ENCODE data around the gene C2CD3. TPM values are rescaled to one million over a fixed set of nuclear protein-coding genes. Genes with fewer than 3 reads are reported as not detected.
"Not testable (repeated sequence)": the region's sequence is repeated elsewhere in the genome, so short reads cannot be mapped to it uniquely, and the experiment has no call there.

The C2CD3 gene
- total RNA-seq, 4 donors from 2014 or later = 17.5 to 34.0 (median 19.0) TPM

- no peak for TF ChIP-seq CTCF (IDR thresholded peaks at IDR 0.05)
- no peak for ATAC-seq (ENCODE audit: low FRiP score)
- no peak for DNase-seq (ENCODE audit: low spot score)
These were observed 49.0 kb downstream of the C2CD3 start for GRCh38 chr11:74121804-74122203.

GRCh38 chr11:74120260-74121035 lies 50.4 kb downstream of the C2CD3 start:
- ATAC-seq (ENCODE audit: low FRiP score); DNase-seq (ENCODE audit: low spot score): not testable (repeated sequence)

GRCh38 chr11:74116719-74117118 lies 54.1 kb downstream of the C2CD3 start:
- no peak for DNase-seq (ENCODE audit: low spot score)
- no peak for ATAC-seq (ENCODE audit: low FRiP score)
- TF ChIP-seq CTCF (IDR thresholded peaks at IDR 0.05) = no peak

GRCh38 chr11:74112877-74113276 lies 57.9 kb downstream of the C2CD3 start:
- ATAC-seq (ENCODE audit: low FRiP score) = no peak
- DNase-seq (ENCODE audit: low spot score) = no peak
- no peak for TF ChIP-seq CTCF (IDR thresholded peaks at IDR 0.05)

GRCh38 chr11:74106124-74106523 lies 64.7 kb downstream of the C2CD3 start:
- ATAC-seq (ENCODE audit: low FRiP score) = no peak
- no peak for DNase-seq (ENCODE audit: low spot score)
- no peak for TF ChIP-seq CTCF (IDR thresholded peaks at IDR 0.05)

GRCh38 chr11:74102321-74102720 lies 68.5 kb downstream of the C2CD3 start:
- ATAC-seq (ENCODE audit: low FRiP score) = no peak

GRCh38 chr11:74100735-74101134 lies 70.1 kb downstream of the C2CD3 start:
- no peak for ATAC-seq (ENCODE audit: low FRiP score)
- TF ChIP-seq CTCF (IDR thresholded peaks at IDR 0.05) = no peak
- DNase-seq (ENCODE audit: low spot score) = no peak

More at GRCh38 chr11:74102321-74102720, 68.5 kb downstream of the C2CD3 start:
- no peak for DNase-seq (ENCODE audit: low spot score)
- no peak for TF ChIP-seq CTCF (IDR thresholded peaks at IDR 0.05)
